ENCODE results near the gene PTPN22.

The PTPN22 gene

DNA sequence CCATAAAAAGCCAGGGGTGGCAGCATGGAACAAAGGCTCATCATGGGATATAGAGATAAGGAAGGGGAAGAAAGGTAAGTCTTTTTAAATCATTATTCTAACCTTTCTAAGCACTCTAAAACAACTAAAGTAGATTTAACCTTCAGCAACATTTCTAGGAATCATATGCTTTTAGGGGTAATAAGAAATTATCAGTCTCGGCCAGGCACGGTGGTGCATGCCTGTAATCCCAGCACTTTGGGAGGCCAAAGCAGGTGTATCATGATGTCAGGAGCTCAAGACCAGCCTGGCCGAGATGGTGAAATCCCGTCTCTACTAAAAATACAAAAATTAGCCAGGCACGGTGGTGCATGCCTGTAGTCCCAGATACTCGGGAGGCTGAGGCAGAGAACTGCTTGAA, 92.0 kb downstream of the PTPN22 start:
- TF ChIP-seq, protein P1, sequence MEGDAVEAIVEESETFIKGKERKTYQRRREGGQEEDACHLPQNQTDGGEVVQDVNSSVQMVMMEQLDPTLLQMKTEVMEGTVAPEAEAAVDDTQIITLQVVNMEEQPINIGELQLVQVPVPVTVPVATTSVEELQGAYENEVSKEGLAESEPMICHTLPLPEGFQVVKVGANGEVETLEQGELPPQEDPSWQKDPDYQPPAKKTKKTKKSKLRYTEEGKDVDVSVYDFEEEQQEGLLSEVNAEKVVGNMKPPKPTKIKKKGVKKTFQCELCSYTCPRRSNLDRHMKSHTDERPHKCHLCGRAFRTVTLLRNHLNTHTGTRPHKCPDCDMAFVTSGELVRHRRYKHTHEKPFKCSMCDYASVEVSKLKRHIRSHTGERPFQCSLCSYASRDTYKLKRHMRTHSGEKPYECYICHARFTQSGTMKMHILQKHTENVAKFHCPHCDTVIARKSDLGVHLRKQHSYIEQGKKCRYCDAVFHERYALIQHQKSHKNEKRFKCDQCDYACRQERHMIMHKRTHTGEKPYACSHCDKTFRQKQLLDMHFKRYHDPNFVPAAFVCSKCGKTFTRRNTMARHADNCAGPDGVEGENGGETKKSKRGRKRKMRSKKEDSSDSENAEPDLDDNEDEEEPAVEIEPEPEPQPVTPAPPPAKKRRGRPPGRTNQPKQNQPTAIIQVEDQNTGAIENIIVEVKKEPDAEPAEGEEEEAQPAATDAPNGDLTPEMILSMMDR (IDR thresholded peaks at IDR 0.05): no peak

DNA sequence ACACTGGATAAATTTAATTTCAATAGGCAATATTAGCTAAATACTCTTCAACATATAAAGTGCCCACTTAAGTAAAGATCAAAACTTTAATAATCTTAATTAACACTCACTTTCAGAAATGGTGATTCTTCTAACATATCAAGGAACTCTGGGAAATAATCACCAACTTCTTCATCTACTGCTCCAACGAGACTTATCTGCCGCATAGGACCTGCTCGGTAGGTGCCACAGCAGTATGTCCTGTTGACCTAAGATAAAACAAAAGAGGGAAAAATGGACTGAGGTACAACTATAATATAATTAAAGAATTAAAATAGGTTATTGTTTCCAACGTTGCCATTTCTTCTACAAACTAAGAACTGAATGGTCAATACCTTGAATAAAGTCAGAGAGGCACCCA, 94.0 kb downstream of the PTPN22 start:
- TF ChIP-seq, protein P1 (IDR thresholded peaks at IDR 0.05): no peak

DNA sequence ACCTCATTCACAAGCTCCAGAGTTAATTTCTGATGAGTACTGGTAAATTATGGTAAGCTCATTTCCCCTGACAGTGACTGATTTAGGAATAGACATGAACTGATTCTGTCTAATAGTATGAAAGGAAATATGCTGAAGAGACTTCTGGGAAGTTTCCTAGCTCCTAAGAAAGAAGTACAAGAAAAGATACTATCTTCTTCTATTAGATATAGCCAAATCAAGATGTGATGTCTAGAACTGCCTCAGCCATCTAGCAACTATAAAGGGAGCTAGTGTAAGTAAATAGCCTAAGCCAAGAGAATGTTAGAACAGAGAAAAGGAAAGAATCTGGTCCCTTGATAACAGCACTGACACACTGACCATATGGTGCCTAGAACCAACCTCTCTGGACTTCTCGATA, 101.5 kb downstream of the PTPN22 start:
- TF ChIP-seq, protein P1 (IDR thresholded peaks at IDR 0.05): no peak

DNA sequence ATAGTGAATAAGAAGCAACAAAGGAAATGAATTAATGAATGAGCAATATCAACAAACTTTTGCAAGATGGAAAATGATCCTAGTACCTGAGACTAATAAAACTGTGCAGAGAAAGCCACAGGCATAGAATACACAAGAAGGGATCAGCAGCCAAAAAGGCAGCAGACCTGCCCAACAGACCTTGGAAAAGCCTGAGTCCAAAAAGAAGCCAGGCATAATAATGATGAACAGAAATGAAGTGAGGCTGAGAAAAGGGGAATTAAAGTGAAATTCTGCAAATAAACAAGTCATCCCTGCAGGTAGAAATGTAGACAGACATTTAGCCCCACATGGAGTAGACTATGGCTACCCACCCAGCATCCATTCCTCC, 101.9 kb downstream of the PTPN22 start:
- TF ChIP-seq, protein P1 (IDR thresholded peaks at IDR 0.05): no peak

DNA sequence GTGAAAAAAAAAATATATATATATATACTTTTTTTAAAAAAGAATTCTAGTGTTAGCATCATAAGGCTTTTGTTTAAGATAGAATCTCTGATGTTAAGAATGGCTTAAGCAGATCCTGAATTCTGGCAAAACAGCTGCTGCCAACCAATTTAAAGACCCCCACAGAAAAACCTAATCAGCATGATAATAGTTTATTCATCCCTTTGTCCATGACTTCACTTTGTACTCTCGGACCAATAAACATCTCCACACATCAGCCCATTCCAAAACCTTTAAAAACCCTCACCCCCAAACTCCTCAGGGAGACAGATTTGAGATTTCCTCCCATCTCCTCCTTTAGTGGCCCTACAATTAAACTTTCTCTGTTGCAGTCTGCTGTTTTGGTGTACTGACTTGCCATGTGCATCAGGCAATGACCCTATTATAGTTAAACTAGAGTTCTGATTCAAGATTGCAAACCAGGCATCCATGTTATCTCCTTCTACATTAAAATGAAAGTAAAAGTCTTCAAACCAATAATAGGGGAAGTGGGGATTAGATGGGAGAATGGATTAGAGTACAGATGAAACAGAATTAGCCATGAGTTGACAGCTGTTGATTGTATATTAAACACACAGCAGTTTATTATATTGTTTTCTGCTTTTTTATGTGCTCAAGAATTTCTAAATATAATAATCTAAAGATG, 102.5 kb downstream of the PTPN22 start:
- TF ChIP-seq, protein P1 (IDR thresholded peaks at IDR 0.05): no peak

DNA sequence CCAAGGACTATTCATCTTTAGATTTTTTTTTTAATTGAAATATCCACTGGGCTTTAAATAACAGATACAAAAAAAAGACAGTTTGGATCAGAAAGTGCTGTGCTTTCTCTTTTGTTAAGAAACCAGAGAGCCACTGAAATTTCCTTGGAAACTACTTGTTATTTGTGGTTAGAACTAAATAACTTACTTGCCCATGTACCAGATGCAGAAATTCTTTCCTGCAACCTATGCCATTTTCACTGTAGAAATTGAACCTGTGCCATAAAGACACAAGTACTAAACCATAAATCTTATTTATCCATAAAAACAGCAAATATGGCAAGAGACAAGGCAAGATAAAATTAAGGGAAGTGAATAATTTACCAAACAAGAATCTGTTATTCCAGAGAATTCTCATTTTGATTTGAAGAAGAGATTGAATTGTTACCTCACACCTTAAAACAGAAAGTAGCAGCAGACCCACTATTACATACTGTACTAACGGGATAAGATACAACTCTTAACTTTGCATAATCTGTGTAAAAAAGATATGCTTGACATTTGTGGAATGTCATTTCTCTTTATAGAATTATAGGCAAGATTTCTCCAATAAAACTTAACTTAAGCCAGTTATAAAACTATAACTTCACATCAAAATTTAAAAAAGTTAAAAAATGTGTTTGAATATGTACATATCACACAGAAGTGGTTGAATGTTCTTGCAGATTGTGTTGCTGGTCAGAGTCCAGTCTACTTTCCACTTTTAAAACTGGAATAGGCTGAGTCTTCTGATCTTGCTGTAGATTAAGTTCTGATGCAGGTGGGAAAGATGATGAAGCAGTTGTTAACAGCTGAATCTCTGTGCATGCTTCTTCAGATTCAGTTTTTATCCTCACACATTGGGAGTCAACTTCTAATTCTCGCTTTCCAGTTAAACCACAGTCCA, 105.9 kb downstream of the PTPN22 start:
- TF ChIP-seq, protein P1 (IDR thresholded peaks at IDR 0.05): no peak
